Neutrophil (primary cell): ENCODE data around the gene SNX30.
A peak's percentile ranks its signal among the peaks of the same experiment; 100 is the strongest.

Experiments
- H3K27ac ChIP-seq: fragments of 200-600 bp; sonication (generic); 2 replicates; pipeline ENCODE4 v1.5.1; 2016; ENCODE audit warnings: mild to moderate bottlenecking, moderate library complexity
- H3K27me3 ChIP-seq: fragments of 200-600 bp; sonication (generic); 2 replicates; pipeline ENCODE4 v1.6.0; 2016; ENCODE audit warnings: mild to moderate bottlenecking
- H3K36me3 ChIP-seq: fragments of 200-600 bp; sonication (generic); 2 replicates; pipeline ENCODE4 v1.5.1; 2017
- H3K4me1 ChIP-seq, 2 experiments: fragments of 200-600 bp in 1 of 2; sonication (generic) in 1 of 2; 1 replicate in 1 of 2; 2 replicates in 1 of 2; pipeline versions ENCODE4 v1.5.1 to v1.6.1; 2013 to 2016; ENCODE audit warnings: low read depth in 1 of 2, low read length in 1 of 2, mild to moderate bottlenecking in 1 of 2, moderate library complexity in 1 of 2; ENCODE audit not compliant: control insufficient read depth in 1 of 2, insufficient read depth in 1 of 2
- H3K4me3 ChIP-seq, 2 experiments: fragments of 200-600 bp in 1 of 2; sonication (generic) in 1 of 2; 1 replicate in 1 of 2; 2 replicates in 1 of 2; pipeline ENCODE4 v1.5.1; 2013 to 2016; ENCODE audit warnings: low read depth in 1 of 2, low read length in 1 of 2, mild to moderate bottlenecking in 1 of 2, moderate library complexity in 1 of 2
- H3K9me3 ChIP-seq: fragments of 200-600 bp; sonication (generic); 2 replicates; pipeline ENCODE4 v1.5.1; 2016
- CTCF ChIP-seq: fragments of 200-600 bp; sonication (generic); IDR thresholded peaks from 2 replicates; pipeline ENCODE4 v1.5.1; 2016; ENCODE audit warnings: antibody characterized with exemption

Gene SNX30

GRCh38 chr9:112848316-112849151, 98.0 kb downstream of the SNX30 start:
- Histone ChIP-seq H3K36me3 (no peaks in the 10 kb centered on the region), H3K4me3 (peak overlapping the region in 1 of 2 experiments; percentile 41), H3K9me3 (no peaks in the 10 kb centered on the region), H3K27me3 (no peaks in the 10 kb centered on the region), H3K27ac (peak overlapping the region; percentile 77), H3K4me1 (peaks cover 36 to 40% of the 10 kb centered on the region in 2 experiments)
- TF ChIP-seq CTCF, result no peak

DNA sequence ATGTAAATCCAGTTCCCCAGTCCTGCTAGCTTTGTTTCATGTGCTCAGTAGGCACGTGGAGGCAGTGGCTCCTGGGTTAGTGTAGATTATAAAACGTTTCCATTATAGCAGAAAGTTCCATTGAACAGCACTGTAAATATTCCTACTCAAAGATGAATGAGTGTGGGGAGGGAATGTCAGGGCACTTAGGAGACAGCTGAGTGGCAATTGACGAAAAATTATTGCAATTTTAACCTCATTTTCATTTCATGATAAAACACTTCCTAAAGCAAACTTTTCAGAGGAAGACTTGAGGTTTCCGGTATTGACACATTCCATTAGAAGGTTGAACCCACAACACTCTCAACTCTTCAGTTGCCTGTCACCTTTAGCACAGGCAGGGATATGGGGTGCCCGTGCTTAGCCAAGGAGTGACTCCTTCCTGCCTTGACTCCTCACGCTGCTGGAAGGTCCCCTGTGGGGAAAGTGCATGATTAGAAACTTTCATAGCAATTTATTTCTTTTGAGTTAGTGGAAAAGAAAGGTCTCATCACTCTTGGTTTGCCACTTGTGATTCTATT, 98.9 kb downstream of the SNX30 start:
- H3K9me3 ChIP-seq, result no peaks in the 10 kb centered on the region
- H3K4me1 ChIP-seq, result peaks cover 36 to 40% of the 10 kb centered on the region in 2 experiments
- H3K36me3 ChIP-seq, result no peaks in the 10 kb centered on the region
- no peak for TF ChIP-seq CTCF
- peak overlapping the region in 1 of 2 experiments; percentile 41 for H3K4me3 ChIP-seq
- peak overlapping the region; percentile 77 for H3K27ac ChIP-seq
- H3K27me3 ChIP-seq, result no peaks in the 10 kb centered on the region

GRCh38 chr9:112850840-112851239, 100.3 kb downstream of the SNX30 start:
- Histone ChIP-seq H3K36me3 (no peaks in the 10 kb centered on the region), H3K9me3 (no peaks in the 10 kb centered on the region), H3K27me3 (no peaks in the 10 kb centered on the region), H3K4me1 (peaks cover 36 to 46% of the 10 kb centered on the region in 2 experiments), H3K4me3 (no peak overlapping the region), H3K27ac (peak overlapping the region; percentile 77)
- no peak for TF ChIP-seq CTCF

- H3K9me3 ChIP-seq, result no peaks in the 10 kb centered on the region
- no peaks in the 10 kb centered on the region for H3K36me3 ChIP-seq
- H3K4me1 ChIP-seq, result peaks cover 36 to 48% of the 10 kb centered on the region in 2 experiments
- H3K27me3 ChIP-seq, result no peaks in the 10 kb centered on the region
- no peak overlapping the region for H3K4me3 ChIP-seq
- TF ChIP-seq CTCF, result no peak
- H3K27ac ChIP-seq, result no peak overlapping the region
These were observed 102.4 kb downstream of the SNX30 start for GRCh38 chr9:112852741-112853504.

- H3K9me3 ChIP-seq, result no peaks in the 10 kb centered on the region
- H3K27me3 ChIP-seq, result no peaks in the 10 kb centered on the region
- no peak overlapping the region for H3K4me3 ChIP-seq
- no peak for TF ChIP-seq CTCF
- peaks cover 35 to 48% of the 10 kb centered on the region in 2 experiments for H3K4me1 ChIP-seq
- H3K36me3 ChIP-seq, result no peaks in the 10 kb centered on the region
- H3K27ac ChIP-seq, result no peak overlapping the region
These were observed 103.5 kb downstream of the SNX30 start for GRCh38 chr9:112853882-112854585.
